Skeletal muscle cell (primary cell): Measurements from ENCODE around the gene DPP6.
"Not testable (repeated sequence)": the region's sequence is repeated elsewhere in the genome, so short reads cannot be mapped to it uniquely, and the experiment has no call there.

ENCODE experiments used
- DNase-seq: peaks from one replicate; pipeline ENCODE4 v3.0.0-alpha.2; 2010; ENCODE audit warnings: low read depth
- H3K4me3 ChIP-seq: 2 replicates; pipeline ENCODE4 v1.5.1; 2011; ENCODE audit warnings: low read depth, mild to moderate bottlenecking, control low read depth, low read length, moderate library complexity

DPP6 gene

DNA sequence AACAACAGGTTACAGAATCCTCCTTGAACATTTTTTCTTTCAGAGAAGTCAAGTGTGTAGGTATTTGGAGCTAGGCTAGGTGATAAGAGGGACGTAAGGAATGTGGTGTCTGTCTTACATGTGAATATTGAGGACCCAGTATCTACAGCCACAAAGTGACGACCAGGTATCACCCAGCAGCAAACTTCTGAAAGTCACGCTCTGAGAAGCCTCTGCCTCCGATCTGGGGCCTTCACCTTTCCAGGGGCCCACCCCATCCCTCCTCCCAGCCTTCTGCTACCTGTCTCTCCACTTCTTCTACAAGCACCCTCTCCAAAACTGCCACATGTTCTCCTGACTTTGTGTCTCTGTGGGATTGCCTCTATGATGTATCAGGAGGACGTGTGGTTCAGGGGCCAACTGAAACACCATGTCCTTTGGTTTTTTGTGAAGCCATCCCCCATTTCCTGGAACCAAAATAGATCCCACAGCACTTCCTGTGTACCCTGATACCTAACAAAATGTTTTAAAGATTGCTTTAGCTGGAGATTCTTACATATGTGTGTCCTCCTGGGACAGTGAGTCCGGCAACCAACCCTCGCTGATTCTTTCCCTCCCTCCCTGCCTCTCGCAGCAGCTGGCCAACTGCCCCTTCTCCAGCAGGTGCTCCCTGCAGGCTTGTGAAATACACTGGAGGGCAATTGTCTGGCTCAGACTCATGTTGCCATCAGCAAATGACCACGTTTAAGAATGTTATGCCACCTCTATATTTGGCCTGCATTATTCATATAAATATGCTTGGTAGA lies 93.9 kb downstream of the DPP6 start:
- DNase-seq, H3K4me3 ChIP-seq: not testable (repeated sequence)

GRCh38 chr7:154146707-154147038 lies 94.5 kb downstream of the DPP6 start:
- H3K4me3 ChIP-seq, DNase-seq: not testable (repeated sequence)

DNA sequence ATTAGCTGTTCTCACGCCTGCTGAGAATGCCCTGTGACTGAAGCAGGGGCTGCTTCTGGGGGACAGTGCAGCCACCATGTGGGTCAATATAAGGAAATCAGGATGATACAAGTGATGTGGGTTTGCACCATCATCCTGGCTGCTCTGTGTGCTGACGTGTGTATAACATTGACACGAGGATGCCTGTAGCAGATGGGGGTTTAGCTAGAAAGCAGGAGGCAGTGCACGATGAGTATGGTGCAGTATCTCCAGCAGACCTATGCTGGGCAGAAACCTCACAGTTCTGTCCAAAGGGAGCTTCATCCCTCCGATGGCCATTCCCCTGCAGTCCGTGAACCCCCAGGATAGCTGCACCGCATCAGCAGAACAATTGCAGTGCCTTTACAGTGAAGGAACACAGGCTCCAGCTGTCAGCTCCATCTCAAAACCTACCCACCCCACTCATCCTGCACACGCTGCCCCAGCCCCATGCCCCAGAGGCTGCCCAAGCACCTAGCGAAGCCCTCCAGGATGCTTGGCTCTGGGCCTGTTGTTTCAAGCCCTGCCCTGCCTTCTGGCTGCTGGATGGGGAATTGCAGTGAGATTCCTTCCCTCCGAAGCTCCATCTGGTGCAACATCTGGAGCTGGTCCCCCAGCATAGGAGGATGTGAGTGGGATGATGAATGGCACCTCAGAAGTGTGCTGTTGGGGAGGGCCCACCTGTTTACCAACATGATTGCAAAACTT lies 96.8 kb downstream of the DPP6 start:
- not testable (repeated sequence) for H3K4me3 ChIP-seq, DNase-seq

GRCh38 chr7:154150656-154151055 lies 98.5 kb downstream of the DPP6 start:
- not testable (repeated sequence) for H3K4me3 ChIP-seq, DNase-seq

DNA sequence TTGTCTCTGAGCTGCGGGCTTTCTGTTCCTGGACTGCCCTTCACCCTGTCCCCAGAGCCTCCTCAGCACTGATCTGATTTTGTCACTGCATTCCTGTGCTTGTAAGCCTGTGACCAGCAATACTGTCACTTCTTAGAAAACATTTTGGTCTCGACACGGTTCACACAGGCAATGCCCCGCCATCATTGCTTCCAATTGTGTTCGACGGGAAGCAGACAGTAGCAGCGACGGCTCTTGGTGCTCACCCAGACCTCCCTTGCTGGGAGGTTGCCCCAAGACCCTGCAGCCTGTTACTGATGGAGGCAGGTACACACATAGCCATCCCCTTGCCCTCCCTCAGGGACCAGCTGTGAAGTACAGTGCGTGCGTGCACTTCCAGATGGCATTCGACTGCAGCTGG lies 99.1 kb downstream of the DPP6 start:
- not testable (repeated sequence) for DNase-seq, H3K4me3 ChIP-seq

DNA sequence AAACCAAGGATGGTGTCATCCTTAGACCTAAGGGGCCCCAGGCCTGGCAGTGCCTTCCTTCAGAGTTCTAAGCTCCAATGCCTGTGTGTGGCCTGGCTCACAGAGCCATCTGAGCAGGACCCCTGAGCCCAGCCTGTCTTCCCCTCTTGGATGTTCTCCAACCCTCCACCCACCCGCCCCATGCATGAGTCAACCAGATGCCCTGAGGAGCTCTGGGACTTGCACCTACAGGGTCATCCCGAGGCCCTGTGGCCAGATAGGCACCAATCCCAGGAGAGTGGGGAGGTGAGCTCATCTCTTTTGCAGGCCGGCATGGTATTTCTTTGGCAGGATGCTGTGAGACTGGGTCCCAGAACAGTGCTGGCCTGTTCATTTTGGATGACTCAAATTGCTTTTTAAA lies 103.7 kb downstream of the DPP6 start:
- not testable (repeated sequence) for DNase-seq, H3K4me3 ChIP-seq

DNA sequence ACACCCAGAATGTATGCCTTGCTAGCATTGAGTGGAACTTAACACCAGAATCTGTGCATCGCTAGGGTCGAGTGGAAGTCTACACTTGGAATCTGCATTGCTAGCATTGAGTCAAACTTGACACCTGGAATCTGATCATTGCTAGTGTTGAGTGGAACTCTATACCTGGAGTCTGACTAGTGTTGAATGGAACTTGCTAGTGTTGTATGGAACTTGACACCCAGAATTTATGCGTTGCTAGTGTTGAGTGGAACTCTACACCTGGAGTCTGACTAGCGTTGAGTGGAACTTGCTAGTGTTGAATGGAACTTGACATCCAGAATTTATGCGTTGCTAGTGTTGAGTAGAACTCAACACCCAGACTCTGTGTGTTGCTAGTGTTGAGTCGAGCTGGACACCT lies 110.7 kb downstream of the DPP6 start:
- DNase-seq, H3K4me3 ChIP-seq: not testable (repeated sequence)

DNA sequence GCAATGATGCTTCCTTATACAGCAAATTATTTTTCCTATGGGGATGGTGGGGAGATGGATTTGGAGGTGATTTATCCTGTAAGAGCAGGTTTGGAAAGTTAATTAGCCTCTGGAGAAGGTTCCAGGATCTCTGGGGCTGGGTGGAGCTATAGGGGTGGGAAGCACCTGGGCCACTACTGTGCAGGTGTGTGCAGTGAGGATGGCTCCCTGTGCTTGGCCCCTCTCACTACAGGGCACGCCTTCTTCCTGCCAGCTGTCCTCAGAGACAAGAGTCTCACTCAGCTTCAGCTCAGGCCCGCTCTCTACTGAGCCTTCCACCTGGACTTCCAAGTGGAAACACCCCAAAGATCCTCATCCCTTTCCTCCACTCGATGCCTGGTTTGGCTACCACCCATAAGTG lies 111.4 kb downstream of the DPP6 start:
- not testable (repeated sequence) for H3K4me3 ChIP-seq, DNase-seq

DNA sequence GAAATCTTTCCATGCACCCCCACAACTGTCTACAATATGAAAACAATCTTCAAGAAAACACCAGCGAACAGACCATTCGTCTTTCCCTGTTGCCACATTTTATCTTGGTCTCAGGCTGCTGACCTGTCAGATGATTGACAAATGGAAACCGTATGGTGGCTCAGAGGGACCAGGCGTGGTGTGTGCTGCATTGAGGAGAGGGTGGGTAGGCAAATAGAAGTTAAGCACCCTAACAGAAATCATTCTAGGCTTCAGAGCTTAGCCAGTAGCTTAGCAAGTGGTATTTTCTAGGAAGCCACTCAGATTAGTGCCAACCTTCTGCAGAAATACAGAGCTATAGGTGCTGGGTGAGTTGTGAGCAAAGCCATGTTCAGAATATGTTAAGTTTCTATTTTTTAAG lies 114.9 kb downstream of the DPP6 start:
- no peak overlapping the region for H3K4me3 ChIP-seq
- no peak for DNase-seq

DNA sequence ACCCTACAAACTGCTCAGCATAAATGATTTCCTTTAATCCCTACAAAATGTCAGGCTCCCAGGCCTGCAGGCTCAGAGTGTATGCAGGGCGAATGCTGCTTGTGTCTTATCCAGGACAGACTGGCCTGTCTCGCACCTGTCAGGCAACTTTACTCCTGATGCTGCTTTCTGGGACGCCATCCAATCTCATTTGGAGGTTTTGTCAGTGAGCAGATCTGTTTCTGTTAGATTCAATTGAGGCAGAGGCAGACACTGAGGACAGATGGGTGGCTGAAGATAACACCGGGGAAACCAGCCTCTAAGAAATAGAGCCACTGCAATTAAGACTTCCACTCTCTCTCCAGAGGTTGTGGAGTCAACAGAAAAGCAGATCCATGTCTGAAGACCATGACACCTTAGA lies 115.6 kb downstream of the DPP6 start:
- H3K4me3 ChIP-seq: no peak overlapping the region
- no peak for DNase-seq

DNA sequence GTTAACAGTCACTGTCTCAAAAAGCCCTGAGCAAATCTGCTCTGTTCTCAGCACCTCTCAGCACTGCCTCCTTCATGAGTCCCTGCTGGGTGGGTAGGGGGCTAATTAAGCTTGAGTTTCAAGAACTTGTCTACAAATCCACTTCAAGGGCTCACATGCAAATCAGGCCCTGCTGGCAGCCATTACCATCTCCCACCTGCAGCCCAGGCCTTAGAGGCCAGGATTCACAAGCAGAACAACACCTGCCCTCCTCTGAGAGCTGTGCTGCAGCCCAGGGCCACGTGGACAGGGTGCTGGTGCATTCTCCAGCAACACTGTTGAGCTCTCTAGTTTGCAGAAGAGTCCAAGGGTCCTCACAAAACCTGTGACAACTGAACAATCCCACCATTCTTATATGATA lies 119.2 kb downstream of the DPP6 start:
- no peak for DNase-seq
- H3K4me3 ChIP-seq: no peak overlapping the region

GRCh38 chr7:154172236-154172635 lies 120.0 kb downstream of the DPP6 start:
- no peak for DNase-seq
- H3K4me3 ChIP-seq: no peak overlapping the region

DNA sequence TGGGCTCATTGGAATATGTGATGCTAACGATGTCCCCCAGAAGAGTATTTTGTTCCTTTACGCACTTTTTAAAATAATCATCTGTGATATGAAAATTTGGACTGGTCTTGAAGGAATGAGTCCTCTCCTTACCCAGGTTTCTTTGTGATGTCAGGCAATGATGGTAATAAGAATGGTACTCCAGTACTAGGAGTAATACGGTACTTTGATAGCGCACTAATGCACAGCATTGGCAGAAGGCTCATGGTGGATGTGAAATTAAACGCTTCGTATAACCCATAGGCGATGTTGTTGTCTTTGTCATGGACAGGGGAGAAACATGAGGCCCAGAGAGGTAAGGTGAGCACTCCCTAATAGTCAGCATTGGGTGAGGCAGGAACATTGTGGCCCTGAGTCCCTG lies 125.4 kb downstream of the DPP6 start:
- no peak for DNase-seq
- no peak overlapping the region for H3K4me3 ChIP-seq

GRCh38 chr7:154178895-154179294 lies 126.7 kb downstream of the DPP6 start:
- no peak overlapping the region for H3K4me3 ChIP-seq
- no peak for DNase-seq

DNA sequence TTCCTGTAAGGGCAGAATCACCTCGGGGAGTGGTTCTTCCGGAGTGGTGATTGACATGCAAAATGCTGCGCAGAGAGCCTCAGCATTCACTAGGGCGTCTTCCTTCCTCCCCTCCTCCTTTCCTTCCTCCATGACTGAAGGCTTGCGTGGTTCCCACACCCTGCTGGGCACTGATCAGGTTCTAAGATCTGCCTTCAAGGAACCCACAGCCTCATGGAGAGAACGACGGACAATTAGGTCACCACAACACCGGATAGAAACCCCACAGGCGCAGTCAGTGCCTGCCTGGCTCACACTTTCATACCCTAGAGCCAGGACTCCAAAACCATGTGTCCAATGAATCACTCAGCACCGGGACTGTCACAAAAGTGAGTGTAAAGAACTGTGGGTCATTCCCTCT lies 131.3 kb downstream of the DPP6 start:
- DNase-seq: no peak
- no peak overlapping the region for H3K4me3 ChIP-seq

- no peak overlapping the region for H3K4me3 ChIP-seq
- DNase-seq: no peak
These were observed 131.7 kb downstream of the DPP6 start for GRCh38 chr7:154183946-154184345.

DNA sequence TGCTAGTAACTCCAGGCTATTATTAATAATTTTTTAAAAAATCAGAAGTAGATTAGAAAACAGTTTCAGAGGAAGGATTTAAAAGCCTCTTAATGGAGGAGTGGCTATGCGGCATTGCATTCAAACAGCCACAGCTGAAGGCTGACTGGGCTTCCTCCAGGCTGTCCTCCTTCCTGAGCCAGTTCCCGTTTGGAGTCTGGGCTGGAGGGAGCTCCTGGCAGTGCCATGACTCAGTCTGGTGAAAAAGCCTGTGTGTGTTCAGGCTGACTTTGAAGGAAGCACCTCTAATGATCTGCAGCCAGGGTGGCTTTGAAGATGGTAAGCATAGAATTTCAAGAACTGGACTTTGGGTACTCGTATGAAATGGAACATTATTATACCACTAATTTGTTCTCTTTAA lies 134.6 kb downstream of the DPP6 start:
- no peak overlapping the region for H3K4me3 ChIP-seq
- no peak for DNase-seq

- DNase-seq: no peak
These were observed 136.1 kb downstream of the DPP6 start for GRCh38 chr7:154188330-154188729.

GRCh38 chr7:154195266-154195665 lies 143.1 kb downstream of the DPP6 start:
- DNase-seq: no peak
- H3K4me3 ChIP-seq: no peak overlapping the region

More at GRCh38 chr7:154188330-154188729, 136.1 kb downstream of the DPP6 start:
- no peak overlapping the region for H3K4me3 ChIP-seq

- H3K4me3 ChIP-seq: no peak overlapping the region
- DNase-seq: no peak
These were observed 146.3 kb downstream of the DPP6 start for GRCh38 chr7:154198481-154198880.

DNA sequence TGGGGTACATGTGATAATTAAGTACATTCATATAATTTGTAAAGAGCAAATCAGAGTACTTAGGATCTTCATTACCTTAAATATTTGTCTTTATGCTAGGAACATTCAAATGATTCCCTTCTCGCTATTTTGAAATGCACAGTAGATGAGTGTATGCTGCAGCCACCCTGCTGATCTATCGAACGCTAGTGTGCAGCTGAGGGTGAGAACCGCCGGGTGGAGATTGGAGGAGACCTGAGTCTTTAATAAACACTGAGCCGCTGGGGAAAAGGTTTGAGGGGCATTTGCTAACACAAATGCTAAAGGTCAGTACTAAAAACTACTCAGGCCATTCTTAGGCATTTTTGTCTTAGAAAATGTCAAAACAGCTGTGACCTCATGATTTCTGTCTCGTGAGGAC lies 148.0 kb downstream of the DPP6 start:
- DNase-seq: no peak
- H3K4me3 ChIP-seq: no peak overlapping the region
